Endothelial cell of umbilical vein (primary cell): ENCODE measurements around the gene RAB31. TPM values are rescaled to one million over a fixed set of nuclear protein-coding genes. Genes with fewer than 3 reads are reported as not detected.

Experiments
- BruUV-seq: library from RNA; stranded (reverse); fragments of 400-500 nt; replicated peaks from 2 replicates; lab custom pipeline; 2021; lab: Mats Ljungman, UMichigan
- CTCF ChIA-PET: fragments of 300-600, 350-600 bp; sonication (Branson Sonifier 250); formaldehyde crosslinking; loops from one replicate; lab custom pipeline; 2021; ENCODE audit warnings: antibody characterized with exemption, inconsistent platforms; lab: Charles Lee
- POLR2A ChIA-PET: fragments of 300-600, 350-600 bp; sonication (Branson Sonifier 250); formaldehyde crosslinking; loops from one replicate; lab custom pipeline; 2021; ENCODE audit warnings: antibody characterized with exemption, inconsistent platforms; lab: Charles Lee
- DNase-seq: peaks from one replicate; pipeline ENCODE4 v3.0.0-alpha.2; 2011; ENCODE audit warnings: low read depth, low spot score
- FAIRE-seq: peaks from 2 replicates; lab custom pipeline; 2011; peaks lifted over from hg19 to GRCh38; lab: Jason Lieb, UNC
- H2AFZ ChIP-seq: 2 replicates; pipeline ENCODE4 v1.6.0; 2012; ENCODE audit warnings: low read depth, low read length, control low read depth, inconsistent platforms
- H3K27ac ChIP-seq: 2 replicates; pipeline ENCODE4 v1.5.1; 2011; ENCODE audit warnings: low read depth, mild to moderate bottlenecking, control low read depth, low read length, moderate library complexity; ENCODE audit not compliant: insufficient read depth
- H3K27me3 ChIP-seq, 2 experiments: 2 replicates each; pipeline versions ENCODE4 v1.6.0 to v1.6.1; 2011; ENCODE audit warnings: low read length in 2 of 2, mixed read lengths in 1 of 2; ENCODE audit not compliant: control insufficient read depth in 2 of 2, insufficient read depth in 2 of 2
- H3K36me3 ChIP-seq, 2 experiments: 2 replicates in 1 of 2; 3 replicates in 1 of 2; pipeline ENCODE4 v1.5.1; 2011; ENCODE audit warnings: low read length in 2 of 2, mild to moderate bottlenecking in 1 of 2, moderate library complexity in 1 of 2; ENCODE audit not compliant: control insufficient read depth in 2 of 2, insufficient read depth in 2 of 2; ENCODE audit errors: extremely low read depth in 1 of 2
- H3K4me1 ChIP-seq: 3 replicates; pipeline ENCODE4 v1.5.1; 2011; ENCODE audit warnings: mild to moderate bottlenecking, low read length; ENCODE audit not compliant: control insufficient read depth, insufficient read depth; ENCODE audit errors: extremely low read depth
- H3K4me2 ChIP-seq: 2 replicates; pipeline ENCODE4 v1.6.1; 2011; ENCODE audit warnings: low read length, control low read depth, mixed read lengths; ENCODE audit not compliant: insufficient read depth
- H3K4me3 ChIP-seq, 3 experiments: fragments of 200-600 bp in 1 of 3; sonication (generic), shearing (Covaris generic) in 1 of 3; replicated peaks in 1 of 3; 2 replicates each; pipeline ENCODE4 v1.5.1; 2011 to 2016; ENCODE audit warnings: control low read depth in 3 of 3, low read length in 3 of 3, mild to moderate bottlenecking in 2 of 3, inconsistent platforms in 1 of 3, low read depth in 1 of 3, moderate library complexity in 1 of 3; ENCODE audit not compliant: insufficient read depth in 1 of 3
- H3K79me2 ChIP-seq: 2 replicates; pipeline ENCODE4 v1.6.0; 2012; ENCODE audit warnings: low read length, inconsistent platforms; ENCODE audit not compliant: control insufficient read depth, insufficient read depth
- H3K9ac ChIP-seq: replicated peaks from 2 replicates; pipeline ENCODE3; 2011; ENCODE audit warnings: low read length, control low read depth; ENCODE audit not compliant: insufficient read depth; ENCODE audit errors: extremely low read depth
- H3K9me1 ChIP-seq: replicated peaks from 3 replicates; pipeline ENCODE4 v1.6.0; 2011; ENCODE audit warnings: mild to moderate bottlenecking, low read length; ENCODE audit not compliant: control insufficient read depth, insufficient read depth; ENCODE audit errors: extremely low read depth
- H3K9me3 ChIP-seq: replicated peaks from 2 replicates; pipeline ENCODE4 v1.5.1; 2012; ENCODE audit warnings: low read length, inconsistent platforms; ENCODE audit not compliant: control insufficient read depth, insufficient read depth
- H4K20me1 ChIP-seq: replicated peaks from 2 replicates; pipeline ENCODE3; 2011; ENCODE audit warnings: mild to moderate bottlenecking, low read length; ENCODE audit not compliant: control insufficient read depth, insufficient read depth; ENCODE audit errors: extremely low read depth
- CTCF ChIP-seq, 2 donors: IDR thresholded peaks; 1 replicate in 1 of 2; 2 replicates in 1 of 2; pipeline ENCODE4 v1.5.1; 2011; ENCODE audit warnings: low read length in 2 of 2, mild to moderate bottlenecking in 2 of 2, moderate library complexity in 2 of 2, control low read depth in 1 of 2, inconsistent platforms in 1 of 2, low read depth in 1 of 2; ENCODE audit not compliant: insufficient read depth in 1 of 2; ENCODE audit errors: extremely low read depth in 1 of 2
- EZH2 ChIP-seq: IDR thresholded peaks from 2 replicates; pipeline ENCODE4 v1.6.1; 2012; ENCODE audit warnings: borderline replicate concordance, low read depth, mild to moderate bottlenecking, moderate library complexity, low read length, inconsistent platforms; ENCODE audit not compliant: severe bottlenecking
- FOS ChIP-seq: IDR thresholded peaks from 2 replicates; pipeline ENCODE4 v1.6.1; 2011; ENCODE audit warnings: mild to moderate bottlenecking, low read length, moderate library complexity, borderline replicate concordance; ENCODE audit not compliant: insufficient read depth
- GATA2 ChIP-seq: IDR thresholded peaks from 2 replicates; pipeline ENCODE4 v1.7.0; 2011; ENCODE audit warnings: low read depth, mild to moderate bottlenecking, moderate library complexity, mixed read lengths, low read length; ENCODE audit not compliant: insufficient read length, insufficient read depth
- JUN ChIP-seq: IDR thresholded peaks from 2 replicates; pipeline ENCODE4 v1.6.1; 2011; ENCODE audit warnings: borderline replicate concordance, low read depth; ENCODE audit not compliant: insufficient read length, insufficient read depth
- MAX ChIP-seq: IDR thresholded peaks from 2 replicates; pipeline ENCODE4 v1.6.1; 2011; ENCODE audit not compliant: insufficient read depth, insufficient read length
- MYC ChIP-seq: IDR thresholded peaks from one replicate; pipeline ENCODE4 v1.6.1; 2011; ENCODE audit warnings: mild to moderate bottlenecking, low read depth, low read length
- POLR2A ChIP-seq: IDR thresholded peaks from 2 replicates; pipeline ENCODE4 v1.6.1; 2012; ENCODE audit warnings: low read depth, mild to moderate bottlenecking, control low read depth, low read length
- POLR2AphosphoS5 ChIP-seq: IDR thresholded peaks from 2 replicates; pipeline ENCODE4 v1.6.1; 2012; ENCODE audit warnings: low read depth, mild to moderate bottlenecking, control low read depth, low read length, moderate library complexity; ENCODE audit not compliant: insufficient read depth
- dilution Hi-C: fragments of 300-500 bp; cut with MboI; formaldehyde crosslinking; loops from one replicate; pipeline ENCODE4 v1.15.0; 2019; ENCODE audit warnings: low sequenced_read_pairs; ENCODE audit not compliant: extremely low pct_ligation_motif_present
- intact Hi-C: fragments of 100-400 bp; cut with micrococcal nuclease; formaldehyde crosslinking; loops from one replicate; pipeline ENCODE4 v1.10.0; 2022
- polyA plus RNA-seq, 4 experiments: library from polyadenylated mRNA; depleted of rRNA in 3 of 4; stranded (reverse) in 3 of 4; unstranded in 1 of 4; fragments of >200 nt; gene quantifications; 2 replicates each; pipeline versions ENCODE4 v1.2.1 to v1.2.3, GENCODE V29; 2011 to 2012; ENCODE audit warnings: missing spikeins in 1 of 4
- total RNA-seq: library from RNA; stranded (reverse); gene quantifications from 2 replicates; pipeline ENCODE4 v1.2.3, GENCODE V29; 2021

RAB31 gene
- total and polyA plus RNA-seq, 2 donors (not counting 3 experiments of a cell fraction or from before 2014, with no cell fraction given) = 30.5 TPM

- BruUV-seq = no TSS peak
- Histone ChIP-seq H3K4me1 (peaks cover 15% of the 10 kb centered on the region), H3K27me3 (no peaks in the 10 kb centered on the region)
These were observed 47.0 kb downstream of the RAB31 start for GRCh38 chr18:9755110-9755509.

More at GRCh38 chr18:9755110-9755509, 47.0 kb downstream of the RAB31 start:
- no peak overlapping the region for H3K4me3 ChIP-seq
- no peaks in the 10 kb centered on the region for H4K20me1 ChIP-seq
- H3K27ac ChIP-seq = no peak overlapping the region
- TF ChIP-seq GATA2 = no peak
- TF ChIP-seq CTCF (IDR thresholded peaks at IDR 0.05; ENCODE audit: extremely low read depth in 1 of 2, insufficient read depth in 1 of 2, low read depth in 1 of 2, low read length in 2 of 2) = no peak
- TF ChIP-seq FOS = no peak
- TF ChIP-seq EZH2 = no peak
- TF ChIP-seq MYC = no peak
- TF ChIP-seq MAX = no peak
- TF ChIP-seq POLR2A = no peak
- no peak for TF ChIP-seq JUN
- TF ChIP-seq POLR2AphosphoS5 = no peak
- no peak overlapping the region for H2AFZ ChIP-seq
- POLR2A ChIA-PET = no interaction called here
- H3K36me3 ChIP-seq = no peaks in the 10 kb centered on the region
- dilution Hi-C loops = no loop called here
- peaks cover 2% of the 10 kb centered on the region for H3K79me2 ChIP-seq
- no peak overlapping the region for H3K4me2 ChIP-seq
- no peak for DNase-seq
- CTCF ChIA-PET = interaction anchor here (0.9 to 1.9 kb wide), 4 partner anchors 12 to 34 kb away, joined by 3 to 7 read pairs (median 4); no protein-coding TSS in a partner anchor
- peak; percentile 18 for FAIRE-seq
- no peaks in the 10 kb centered on the region for H3K9me1 ChIP-seq
- no peaks in the 10 kb centered on the region for H3K9me3 ChIP-seq
- H3K9ac ChIP-seq = no peak overlapping the region
- intact Hi-C loops = loop anchor here (1.0 to 5.0 kb wide), 3 partner anchors 12 to 48 kb away; partner anchors contain the start of gene RAB31
